HCT116 (cell line): ENCODE measurements around the gene DLEC1. TPM values are rescaled to one million over a fixed set of nuclear protein-coding genes. Genes with fewer than 3 reads are reported as not detected.

ENCODE experiments used
- ATAC-seq: fragments of 200-7000 bp; cut with Tn5 transposase; 2 replicates; pipeline ENCODE4 v1.9.1; 2020; ENCODE audit warnings: mild to moderate bottlenecking, moderate library complexity
- BruUV-seq: library from RNA; stranded (reverse); fragments of 400-500 nt; replicated peaks from 2 replicates; lab custom pipeline; 2021; lab: Mats Ljungman, UMichigan
- CTCF ChIA-PET: fragments of 300-600 bp; sonication (Branson Sonifier 250); formaldehyde crosslinking; loops from one replicate; lab custom pipeline; 2021; ENCODE audit warnings: antibody characterized with exemption; lab: Charles Lee
- POLR2A ChIA-PET: fragments of 300-600, 350-600 bp; sonication (Branson Sonifier 250); formaldehyde crosslinking; loops from one replicate; lab custom pipeline; 2021; ENCODE audit warnings: antibody characterized with exemption; lab: Charles Lee
- RAD21 ChIA-PET, 2 experiments: fragments of 300-600 bp; sonication (Branson Sonifier 250); formaldehyde crosslinking; loops; one replicate each; lab custom pipeline; 2023; ENCODE audit warnings: low total read pairs in 2 of 2; ENCODE audit not compliant: uncharacterized antibody in 2 of 2, unreplicated experiment in 2 of 2, low non-redundant PET in 1 of 2; lab: Charles Lee
- DNase-seq: peaks from one replicate; pipeline ENCODE4 v3.0.0-alpha.2; 2010; ENCODE audit warnings: low read depth, low spot score
- H2AFZ ChIP-seq: fragments of 200-600 bp; shearing (Covaris generic), sonication (generic); 2 replicates; pipeline ENCODE4 v1.6.1; 2017; ENCODE audit warnings: low read depth, mixed run types, mixed read lengths, antibody characterized with exemption, low read length; ENCODE audit not compliant: poor library complexity, severe bottlenecking
- H3K27ac ChIP-seq: 2 replicates; pipeline ENCODE4 v1.5.1; 2012; ENCODE audit warnings: low read depth, low read length
- H3K27me3 ChIP-seq: fragments of 200-600 bp; sonication (generic); 2 replicates; pipeline ENCODE4 v1.6.1; 2016; ENCODE audit warnings: mixed run types, low read length, mixed read lengths; ENCODE audit not compliant: insufficient read depth
- H3K36me3 ChIP-seq, 2 experiments: fragments of 200-500 bp in 1 of 2; fragments of 200-600 bp in 1 of 2; sonication (Bioruptor generic) in 1 of 2; sonication (generic) in 1 of 2; 2 replicates each; pipeline versions ENCODE4 v1.5.1 to v1.6.1; 2014 to 2016; ENCODE audit warnings: low read length in 2 of 2, inconsistent platforms in 1 of 2, mixed read lengths in 1 of 2, mixed run types in 1 of 2; ENCODE audit not compliant: insufficient read depth in 2 of 2, control insufficient read depth in 1 of 2
- H3K4me1 ChIP-seq, 2 experiments: fragments of 200-600 bp in 1 of 2; sonication (generic) in 1 of 2; 2 replicates each; pipeline versions ENCODE4 v1.5.1 to v1.6.1; 2012 to 2017; ENCODE audit warnings: low read length in 2 of 2, inconsistent platforms in 1 of 2, mild to moderate bottlenecking in 1 of 2, mixed read lengths in 1 of 2, mixed run types in 1 of 2, moderate library complexity in 1 of 2; ENCODE audit not compliant: insufficient read depth in 2 of 2, control insufficient read depth in 1 of 2
- H3K4me2 ChIP-seq: fragments of 200-600 bp; sonication (generic); 2 replicates; pipeline ENCODE4 v1.6.1; 2017; ENCODE audit warnings: mixed run types, low read length, mixed read lengths
- H3K4me3 ChIP-seq, 2 experiments: fragments of 200-600 bp in 1 of 2; sonication (generic) in 1 of 2; replicated peaks in 1 of 2; 2 replicates each; pipeline ENCODE4 v1.5.1; 2011 to 2016; ENCODE audit warnings: low read length in 2 of 2, control low read depth in 1 of 2, low read depth in 1 of 2, mild to moderate bottlenecking in 1 of 2, mixed read lengths in 1 of 2, mixed run types in 1 of 2
- H3K79me2 ChIP-seq: fragments of 200-600 bp; sonication (generic); 2 replicates; pipeline ENCODE4 v1.6.1; 2017; ENCODE audit warnings: mild to moderate bottlenecking, mixed run types, low read length, moderate library complexity, mixed read lengths; ENCODE audit not compliant: insufficient read depth
- H3K9ac ChIP-seq: fragments of 200-600 bp; sonication (generic); 2 replicates; pipeline ENCODE4 v1.6.1; 2016; ENCODE audit warnings: low read length, mixed read lengths
- H3K9me2 ChIP-seq: fragments of 200-600 bp; sonication (generic), shearing (Covaris generic); 2 replicates; pipeline ENCODE4 v1.6.1; 2017; ENCODE audit warnings: mixed run types, mild to moderate bottlenecking, moderate library complexity; ENCODE audit not compliant: insufficient read depth
- H3K9me3 ChIP-seq, 2 experiments: fragments of 200-500 bp in 1 of 2; fragments of 200-600 bp in 1 of 2; sonication (Bioruptor generic) in 1 of 2; sonication (generic) in 1 of 2; 2 replicates each; pipeline ENCODE4 v1.6.1; 2014 to 2017; ENCODE audit warnings: low read length in 2 of 2, mixed read lengths in 2 of 2, inconsistent platforms in 1 of 2, low read depth in 1 of 2, mild to moderate bottlenecking in 1 of 2, mixed run types in 1 of 2, moderate library complexity in 1 of 2; ENCODE audit not compliant: control insufficient read depth in 1 of 2, insufficient read depth in 1 of 2
- H4K20me1 ChIP-seq: fragments of 200-600 bp; sonication (generic), shearing (Covaris generic); 2 replicates; pipeline ENCODE4 v1.6.1; 2017; ENCODE audit warnings: mixed run types, mild to moderate bottlenecking, moderate library complexity; ENCODE audit not compliant: insufficient read depth
- ATF3 ChIP-seq: IDR thresholded peaks from 2 replicates; pipeline ENCODE4 v1.6.1; 2012
- EGR1 ChIP-seq: IDR thresholded peaks from 2 replicates; pipeline ENCODE4 v1.6.1; 2012; ENCODE audit warnings: low read depth
- ELF1 ChIP-seq: IDR thresholded peaks from 2 replicates; pipeline ENCODE4 v1.6.1; 2012; ENCODE audit warnings: low read depth, borderline replicate concordance
- EZH2 ChIP-seq: fragments of 200-600 bp; sonication (generic); IDR thresholded peaks from 2 replicates; pipeline ENCODE4 v1.6.1; 2017; ENCODE audit warnings: antibody characterized with exemption, mixed run types
- FOSL1 ChIP-seq: IDR thresholded peaks from 2 replicates; pipeline ENCODE4 v1.6.1; 2012; ENCODE audit warnings: low read depth
- MAX ChIP-seq: IDR thresholded peaks from 2 replicates; pipeline ENCODE4 v1.6.1; 2012
- POLR2A ChIP-seq: IDR thresholded peaks from 2 replicates; pipeline ENCODE4 v1.7.0; 2011; ENCODE audit warnings: borderline replicate concordance; ENCODE audit not compliant: insufficient read depth, insufficient read length; ENCODE audit errors: extremely low read depth
- POLR2AphosphoS5 ChIP-seq: IDR thresholded peaks from 2 replicates; pipeline ENCODE4 v1.6.1; 2011; ENCODE audit warnings: mild to moderate bottlenecking, low read depth, low read length, moderate library complexity
- REST ChIP-seq: IDR thresholded peaks from 2 replicates; pipeline ENCODE4 v1.6.1; 2012; ENCODE audit warnings: low read depth
- TCF7L2 ChIP-seq: IDR thresholded peaks from 2 replicates; pipeline ENCODE4 v1.7.0; 2011; ENCODE audit warnings: borderline replicate concordance, inconsistent platforms; ENCODE audit not compliant: insufficient read depth, insufficient read length; ENCODE audit errors: extremely low read depth
- ZBTB33 ChIP-seq: IDR thresholded peaks from 2 replicates; pipeline ENCODE4 v1.6.1; 2011; ENCODE audit warnings: mild to moderate bottlenecking, low read length, moderate library complexity; ENCODE audit not compliant: insufficient replicate concordance; ENCODE audit errors: extremely low read depth
- intact Hi-C: fragments of 100-400 bp; cut with micrococcal nuclease; formaldehyde crosslinking; loops from 2 replicates; pipeline ENCODE4 v1.10.0; 2022
- total RNA-seq: library from RNA; stranded (reverse); gene quantifications from one replicate; pipeline ENCODE4 v1.2.1, GENCODE V29; 2021; ENCODE audit not compliant: unreplicated experiment

Gene DLEC1
- total RNA-seq, 1 experiment from 2014 or later = 0.61 TPM

- BruUV-seq = no TSS peak
- Histone ChIP-seq H3K9me2 (no peaks in the 10 kb centered on the region), H3K9me3 (no peaks in the 10 kb centered on the region), H3K27me3 (no peaks in the 10 kb centered on the region), H3K4me1 (peaks cover 9 to 35% of the 10 kb centered on the region in 2 experiments), H3K9ac (no peak overlapping the region), H3K27ac (no peak overlapping the region), H3K4me3 (no peak overlapping the region)
- ChIA-PET POLR2A (no interaction called here), CTCF (interaction anchor here (0.8 to 1.2 kb wide), 2 partner anchors 8 to 19 kb away, joined by 3 to 4 read pairs; no protein-coding TSS in a partner anchor), RAD21 (no interaction called here)
- no peak for ATAC-seq
- TF ChIP-seq ZBTB33 (no peak), MAX (no peak), EZH2 (no peak)
- TF ChIP-seq, all 23 proteins: peak for 0
- intact Hi-C loops = no loop called here
- no peaks in the 10 kb centered on the region for H3K79me2 ChIP-seq
- H3K36me3 ChIP-seq = no peaks in the 10 kb centered on the region
- no peaks in the 10 kb centered on the region for H4K20me1 ChIP-seq
- H2AFZ ChIP-seq = no peak overlapping the region
- no peak overlapping the region for H3K4me2 ChIP-seq
- no peak for DNase-seq
Measured at GRCh38 chr3:37993460-37993819, 45.6 kb upstream of the DLEC1 start.

GRCh38 chr3:37993820-37994638, 45.0 kb upstream of the DLEC1 start:
- ATAC-seq = no peak
- no peak for TF ChIP-seq REST
- TF ChIP-seq POLR2A = no peak
- no peak for TF ChIP-seq POLR2AphosphoS5
- TF ChIP-seq EGR1 = no peak
- TF ChIP-seq FOSL1 = no peak
- no peak for TF ChIP-seq ATF3
- no peak for TF ChIP-seq TCF7L2
- no peak for TF ChIP-seq ELF1

More at GRCh38 chr3:37993820-37994638, 45.0 kb upstream of the DLEC1 start:
- Histone ChIP-seq H2AFZ (no peak overlapping the region), H3K27me3 (no peaks in the 10 kb centered on the region), H3K4me2 (no peak overlapping the region), H3K27ac (no peak overlapping the region), H3K4me3 (no peak overlapping the region), H3K9me2 (no peaks in the 10 kb centered on the region), H3K9me3 (no peaks in the 10 kb centered on the region), H3K9ac (no peak overlapping the region), H3K4me1 (peaks cover 11 to 40% of the 10 kb centered on the region in 2 experiments), H4K20me1 (no peaks in the 10 kb centered on the region), H3K36me3 (no peaks in the 10 kb centered on the region), H3K79me2 (no peaks in the 10 kb centered on the region)
- ChIA-PET CTCF (interaction anchor here (1.2 kb wide), 1 partner anchor 19 kb away, joined by 4 read pairs; no protein-coding TSS in a partner anchor), RAD21 (no interaction called here), POLR2A (no interaction called here)
- BruUV-seq = no TSS peak
- intact Hi-C loops = no loop called here
- no peak for DNase-seq
